GM12865 (cell line): ENCODE measurements around the gene PSMC4.
A peak's percentile ranks its signal among the peaks of the same experiment; 100 is the strongest.

Experiments used
- DNase-seq: peaks from one replicate; pipeline ENCODE4 v3.0.0; 2010; ENCODE audit warnings: low read depth
- H3K4me3 ChIP-seq: 2 replicates; pipeline ENCODE4 v1.5.1; 2011; ENCODE audit warnings: mild to moderate bottlenecking, low read depth, low read length, control low read depth
- CTCF ChIP-seq: IDR thresholded peaks from 2 replicates; pipeline ENCODE4 v1.5.1; 2011; ENCODE audit warnings: low read length, control low read depth, low read depth, inconsistent platforms; ENCODE audit not compliant: insufficient read depth; ENCODE audit errors: missing control alignments

Gene PSMC4

GRCh38 chr19:39997638-39998216 is 26.8 kb downstream of the PSMC4 start:
- no peak for TF ChIP-seq CTCF
- DNase-seq = peak; percentile 30
- H3K4me3 ChIP-seq = peak overlapping the region; percentile 87

- no peak overlapping the region for H3K4me3 ChIP-seq
- no peak for DNase-seq
- TF ChIP-seq CTCF = no peak
Observed at GRCh38 chr19:39998501-39998900, 27.5 kb downstream of the PSMC4 start.

GRCh38 chr19:40005691-40006272 is 34.8 kb downstream of the PSMC4 start:
- no peak for DNase-seq
- H3K4me3 ChIP-seq = no peak overlapping the region
- no peak for TF ChIP-seq CTCF

- no peak for TF ChIP-seq CTCF
- DNase-seq = no peak
Observed at GRCh38 chr19:40006273-40006691, 35.3 kb downstream of the PSMC4 start.

GRCh38 chr19:40009674-40010073 is 38.7 kb downstream of the PSMC4 start:
- TF ChIP-seq CTCF = no peak
- DNase-seq = no peak

More at GRCh38 chr19:40006273-40006691, 35.3 kb downstream of the PSMC4 start:
- H3K4me3 ChIP-seq = no peak overlapping the region

GRCh38 chr19:40013991-40014390 is 43.0 kb downstream of the PSMC4 start:
- no peak for TF ChIP-seq CTCF
- H3K4me3 ChIP-seq = no peak overlapping the region
- DNase-seq = no peak

More at GRCh38 chr19:40009674-40010073, 38.7 kb downstream of the PSMC4 start:
- H3K4me3 ChIP-seq = no peak overlapping the region

GRCh38 chr19:40023969-40024368 is 53.0 kb downstream of the PSMC4 start:
- no peak for DNase-seq
- H3K4me3 ChIP-seq = no peak overlapping the region
- no peak for TF ChIP-seq CTCF
